Fibroblast of lung (primary cell): ENCODE measurements around the gene PFDN1. TPM values are rescaled to one million over a fixed set of nuclear protein-coding genes. Genes with fewer than 3 reads are reported as not detected.

Experiments
- DNase-seq, 2 donors: peaks; one replicate each; pipeline versions ENCODE4 v3.0.0 to v3.0.0-alpha.2; 2010; ENCODE audit warnings: low read depth in 2 of 2
- H2AFZ ChIP-seq: 2 replicates; pipeline ENCODE4 v1.5.1; 2012; ENCODE audit warnings: low read length, control low read depth, inconsistent platforms
- H3K27ac ChIP-seq: 2 replicates; pipeline ENCODE4 v1.5.1; 2011; ENCODE audit warnings: low read length, control low read depth; ENCODE audit not compliant: insufficient read depth
- H3K27me3 ChIP-seq: 2 replicates; pipeline ENCODE4 v1.5.1; 2011; ENCODE audit warnings: mild to moderate bottlenecking, low read length; ENCODE audit not compliant: control insufficient read depth, insufficient read depth
- H3K36me3 ChIP-seq: 2 replicates; pipeline ENCODE4 v1.5.1; 2011; ENCODE audit warnings: low read length; ENCODE audit not compliant: control insufficient read depth, insufficient read depth
- H3K4me1 ChIP-seq: 2 replicates; pipeline ENCODE4 v1.5.1; 2011; ENCODE audit warnings: low read length; ENCODE audit not compliant: control insufficient read depth, insufficient read depth; ENCODE audit errors: extremely low read depth
- H3K4me2 ChIP-seq: 2 replicates; pipeline ENCODE4 v1.5.1; 2011; ENCODE audit warnings: low read length, control low read depth; ENCODE audit not compliant: insufficient read depth; ENCODE audit errors: extremely low read depth
- H3K4me3 ChIP-seq, 4 experiments: fragments of 200-600 bp in 1 of 4; sonication (generic) in 1 of 4; replicated peaks in 1 of 4; 2 replicates each; pipeline ENCODE4 v1.5.1; 2011 to 2016; ENCODE audit warnings: low read length in 4 of 4, low read depth in 3 of 4, mild to moderate bottlenecking in 3 of 4, control low read depth in 2 of 4, inconsistent platforms in 1 of 4, mixed read lengths in 1 of 4; ENCODE audit not compliant: insufficient read depth in 1 of 4; ENCODE audit errors: control extremely low read depth in 1 of 4
- H3K79me2 ChIP-seq: 2 replicates; pipeline ENCODE4 v1.5.1; 2012; ENCODE audit warnings: mild to moderate bottlenecking, low read length, inconsistent platforms; ENCODE audit not compliant: control insufficient read depth, insufficient read depth
- H3K9ac ChIP-seq: 2 replicates; pipeline ENCODE4 v1.5.1; 2011; ENCODE audit warnings: mild to moderate bottlenecking, low read length, control low read depth; ENCODE audit not compliant: insufficient read depth
- H3K9me3 ChIP-seq: 2 replicates; pipeline ENCODE4 v1.5.1; 2012; ENCODE audit warnings: low read depth, low read length; ENCODE audit not compliant: control insufficient read depth, insufficient read depth
- H4K20me1 ChIP-seq: 2 replicates; pipeline ENCODE4 v1.5.1; 2011; ENCODE audit warnings: low read length; ENCODE audit not compliant: control insufficient read depth, insufficient read depth; ENCODE audit errors: extremely low read depth
- CTCF ChIP-seq, 2 donors: IDR thresholded peaks in 1 of 2; conservative IDR thresholded peaks in 1 of 2; 1 replicate in 1 of 2; 2 replicates in 1 of 2; pipeline ENCODE4 v1.5.1; 2011 to 2012; ENCODE audit warnings: low read length in 2 of 2, control low read depth in 1 of 2, inconsistent platforms in 1 of 2, low read depth in 1 of 2, mild to moderate bottlenecking in 1 of 2
- EZH2 ChIP-seq: IDR thresholded peaks from 2 replicates; pipeline ENCODE4 v1.5.1; 2012; ENCODE audit warnings: low read length, control low read depth, mild to moderate bottlenecking; ENCODE audit errors: missing control alignments
- polyA plus RNA-seq, 2 donors: library from polyadenylated mRNA; depleted of rRNA in 1 of 2; stranded (reverse) in 1 of 2; unstranded in 1 of 2; fragments of >200 nt; gene quantifications; 2 replicates each; pipeline ENCODE4 v1.2.1, GENCODE V29; 2011 to 2012; ENCODE audit warnings: missing spikeins in 1 of 2
- total RNA-seq: library from RNA; depleted of rRNA; stranded (reverse); fragments of >200 nt; gene quantifications from 2 replicates; pipeline ENCODE4 v1.2.1, GENCODE V29; 2014

PFDN1 gene
- total and polyA plus RNA-seq, 2 donors (not counting 1 experiment from before 2014, with no cell fraction given), result 35.5 to 140 TPM

DNA sequence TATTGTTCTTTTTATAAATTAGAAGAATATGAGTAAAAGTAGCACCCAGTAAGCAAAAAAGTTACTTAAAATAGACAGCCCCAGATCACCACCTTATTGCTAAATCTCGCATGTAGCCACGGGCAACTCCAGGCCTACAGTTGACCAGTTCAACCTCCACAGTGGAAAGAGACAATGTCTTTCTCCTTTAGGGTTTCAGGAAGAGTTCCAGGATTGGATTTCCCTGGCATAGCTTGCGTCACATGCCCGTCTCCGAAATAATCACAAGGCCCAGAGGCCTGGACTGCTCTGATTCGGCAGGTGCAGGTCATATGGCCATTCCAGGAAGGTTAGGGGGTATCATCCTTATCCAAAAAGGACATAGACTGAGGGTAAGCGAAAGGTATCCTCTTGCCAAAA is 9.9 kb upstream of the PFDN1 start:
- no peak overlapping the region for H3K4me2 ChIP-seq

GRCh38 chr5:140312067-140312790 is 9.3 kb upstream of the PFDN1 start:
- Histone ChIP-seq H3K9ac (no peak overlapping the region), H3K27ac (peak overlapping the region; percentile 69)

More for the DNA sequence above, 9.9 kb upstream of the PFDN1 start:
- Histone ChIP-seq H4K20me1 (no peaks in the 10 kb centered on the region), H3K36me3 (no peaks in the 10 kb centered on the region), H3K4me3 (no peak overlapping the region), H3K27me3 (no peaks in the 10 kb centered on the region), H3K9me3 (no peaks in the 10 kb centered on the region), H3K9ac (no peak overlapping the region), H3K4me1 (peaks cover 17% of the 10 kb centered on the region), H2AFZ (no peak overlapping the region), H3K27ac (peak overlapping the region; percentile 66), H3K79me2 (no peaks in the 10 kb centered on the region)
- DNase-seq, result no peak
- no peak for TF ChIP-seq CTCF (conservative IDR thresholded peaks at IDR 0.05 in 1 of 2, IDR thresholded peaks at IDR 0.05 in 1 of 2; ENCODE audit: low read depth in 1 of 2, low read length in 2 of 2)
- TF ChIP-seq EZH2, result no peak

GRCh38 chr5:140311011-140311467 is 8.1 kb upstream of the PFDN1 start:
- H3K79me2 ChIP-seq, result no peaks in the 10 kb centered on the region
- H3K4me1 ChIP-seq, result peaks cover 17% of the 10 kb centered on the region
- H2AFZ ChIP-seq, result no peak overlapping the region
- peak; percentile 89 to 97 for DNase-seq
- H3K9me3 ChIP-seq, result no peaks in the 10 kb centered on the region
- H3K9ac ChIP-seq, result no peak overlapping the region
- no peaks in the 10 kb centered on the region for H3K27me3 ChIP-seq
- no peak overlapping the region for H3K4me3 ChIP-seq
- TF ChIP-seq EZH2 (no peak), CTCF (conservative IDR thresholded peaks at IDR 0.05 in 1 of 2, IDR thresholded peaks at IDR 0.05 in 1 of 2; ENCODE audit: low read depth in 1 of 2, low read length in 2 of 2) (no peak)
- H4K20me1 ChIP-seq, result no peaks in the 10 kb centered on the region
- peak overlapping the region; percentile 38 for H3K4me2 ChIP-seq
- H3K27ac ChIP-seq, result peak overlapping the region; percentile 69
- H3K36me3 ChIP-seq, result no peaks in the 10 kb centered on the region

More at GRCh38 chr5:140312067-140312790, 9.3 kb upstream of the PFDN1 start:
- Histone ChIP-seq H3K9me3 (no peaks in the 10 kb centered on the region), H3K36me3 (no peaks in the 10 kb centered on the region), H3K4me3 (no peak overlapping the region), H2AFZ (no peak overlapping the region), H3K79me2 (no peaks in the 10 kb centered on the region), H4K20me1 (no peaks in the 10 kb centered on the region), H3K4me1 (peaks cover 17% of the 10 kb centered on the region), H3K27me3 (no peaks in the 10 kb centered on the region), H3K4me2 (peak overlapping the region; percentile 36)
- DNase-seq, result peak; percentile 87 to 98
- no peak for TF ChIP-seq CTCF (conservative IDR thresholded peaks at IDR 0.05 in 1 of 2, IDR thresholded peaks at IDR 0.05 in 1 of 2; ENCODE audit: low read depth in 1 of 2, low read length in 2 of 2)
- no peak for TF ChIP-seq EZH2
